GM21423 (cell line): ENCODE data around the gene CXorf58.
"Not testable (repeated sequence)": the region's sequence is repeated elsewhere in the genome, so short reads cannot be mapped to it uniquely, and the experiment has no call there.

ENCODE experiments used
- ATAC-seq: cut with Tn5 transposase; IDR thresholded peaks from one replicate; pipeline ENCODE4 v1.9.1; 2021; ENCODE audit warnings: mild to moderate bottlenecking, moderate library complexity; ENCODE audit not compliant: unreplicated experiment

The CXorf58 gene

GRCh38 chrX:23907498-23908218 is at the start of gene CXorf58, which contains the start of gene APOO:
Gene CXorf58 (plus strand): TSS chrX:23908006. CDS start chrX:23910303, 2,297 bp downstream.
Gene APOO (minus strand): TSS chrX:23907938. CDS start chrX:23907702, 236 bp downstream.
- ATAC-seq: peak; percentile 92

GRCh38 chrX:23859238-23859637 is 48.6 kb upstream of the CXorf58 start:
- not testable (repeated sequence) for ATAC-seq

- ATAC-seq: no peak
Measured at GRCh38 chrX:23861215-23861896, 46.5 kb upstream of the CXorf58 start.

- ATAC-seq: not testable (repeated sequence)
Measured at GRCh38 chrX:23861952-23862351, 45.9 kb upstream of the CXorf58 start.

GRCh38 chrX:23864742-23865326 is 43.0 kb upstream of the CXorf58 start:
- ATAC-seq: no peak

GRCh38 chrX:23870041-23870440 is 37.8 kb upstream of the CXorf58 start:
- ATAC-seq: no peak

- no peak for ATAC-seq
Measured at GRCh38 chrX:23871905-23872546, 35.8 kb upstream of the CXorf58 start.

- no peak for ATAC-seq
Measured at GRCh38 chrX:23879380-23880090, 28.3 kb upstream of the CXorf58 start.

- no peak for ATAC-seq
Measured at GRCh38 chrX:23883737-23884354, 24.0 kb upstream of the CXorf58 start.

GRCh38 chrX:23884427-23885024 is 23.3 kb upstream of the CXorf58 start:
- no peak for ATAC-seq

GRCh38 chrX:23885803-23886202 is 22.0 kb upstream of the CXorf58 start:
- ATAC-seq: no peak

- ATAC-seq: no peak
Measured at GRCh38 chrX:23887451-23887850, 20.4 kb upstream of the CXorf58 start.

GRCh38 chrX:23887918-23888317 is 19.9 kb upstream of the CXorf58 start:
- ATAC-seq: no peak

GRCh38 chrX:23888887-23889501 is 18.8 kb upstream of the CXorf58 start:
- no peak for ATAC-seq

GRCh38 chrX:23890933-23891332 is 16.9 kb upstream of the CXorf58 start:
- ATAC-seq: no peak

GRCh38 chrX:23894993-23895392 is 12.8 kb upstream of the CXorf58 start:
- not testable (repeated sequence) for ATAC-seq

GRCh38 chrX:23896539-23896938 is 11.3 kb upstream of the CXorf58 start:
- not testable (repeated sequence) for ATAC-seq

- ATAC-seq: no peak
Measured at GRCh38 chrX:23896981-23897380, 10.8 kb upstream of the CXorf58 start.

GRCh38 chrX:23898412-23898959 is 9.3 kb upstream of the CXorf58 start:
- ATAC-seq: no peak
